ENCODE results near the gene KIF13A. TPM values are rescaled to one million over a fixed set of nuclear protein-coding genes. Genes with fewer than 3 reads are reported as not detected.

KIF13A gene
- total and polyA plus RNA-seq, 10 of the 15 experiments (the other 5 are each of a cell fraction or from before 2014, with no cell fraction given) = 0.02 to 0.26 (median 0.13) TPM; not detected in 2

GRCh38 chr6:17999425-17999824, 12.0 kb upstream of the KIF13A start:
- H2AFZ ChIP-seq (ENCODE audit: control insufficient read depth, low read depth, low read length) = no peak overlapping the region
- H3K4me3 ChIP-seq = no peak overlapping the region
- no peaks in the 10 kb centered on the region for H3K79me2 ChIP-seq (ENCODE audit: control insufficient read depth, insufficient read depth, low read length)
- TF ChIP-seq RCOR1 (conservative IDR thresholded peaks at IDR 0.05; ENCODE audit: low read depth, low read length) = no peak
- no peak for TF ChIP-seq CREB1 (IDR thresholded peaks at IDR 0.05; ENCODE audit: low read depth)
- no peak for TF ChIP-seq DPF2 (IDR thresholded peaks at IDR 0.05)
- no peak for TF ChIP-seq MEF2B (IDR thresholded peaks at IDR 0.05; ENCODE audit: partially characterized antibody, poor library complexity, severe bottlenecking)
- no peak for TF ChIP-seq NRF1 (conservative IDR thresholded peaks at IDR 0.05; ENCODE audit: low read depth, low read length)
- TF ChIP-seq ZNF24 (IDR thresholded peaks at IDR 0.05) = no peak
- TF ChIP-seq IRF5 (IDR thresholded peaks at IDR 0.05; ENCODE audit: borderline replicate concordance) = no peak
- TF ChIP-seq BRCA1 (IDR thresholded peaks at IDR 0.05; ENCODE audit: low read depth, low read length) = no peak
- TF ChIP-seq EZH2 (IDR thresholded peaks at IDR 0.05; ENCODE audit: borderline replicate concordance, control insufficient read depth, low read depth, low read length) = no peak
- TF ChIP-seq NFYB (IDR thresholded peaks at IDR 0.05; ENCODE audit: insufficient read depth, low read depth, low read length) = no peak
- TF ChIP-seq HDAC2 (IDR thresholded peaks at IDR 0.05) = no peak
- TF ChIP-seq NBN (IDR thresholded peaks at IDR 0.05) = no peak
- no peak for TF ChIP-seq KDM1A (IDR thresholded peaks at IDR 0.05; ENCODE audit: borderline replicate concordance)
- TF ChIP-seq, protein P1, sequence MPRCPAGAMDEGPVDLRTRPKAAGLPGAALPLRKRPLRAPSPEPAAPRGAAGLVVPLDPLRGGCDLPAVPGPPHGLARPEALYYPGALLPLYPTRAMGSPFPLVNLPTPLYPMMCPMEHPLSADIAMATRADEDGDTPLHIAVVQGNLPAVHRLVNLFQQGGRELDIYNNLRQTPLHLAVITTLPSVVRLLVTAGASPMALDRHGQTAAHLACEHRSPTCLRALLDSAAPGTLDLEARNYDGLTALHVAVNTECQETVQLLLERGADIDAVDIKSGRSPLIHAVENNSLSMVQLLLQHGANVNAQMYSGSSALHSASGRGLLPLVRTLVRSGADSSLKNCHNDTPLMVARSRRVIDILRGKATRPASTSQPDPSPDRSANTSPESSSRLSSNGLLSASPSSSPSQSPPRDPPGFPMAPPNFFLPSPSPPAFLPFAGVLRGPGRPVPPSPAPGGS (IDR thresholded peaks at IDR 0.05; ENCODE audit: borderline replicate concordance, insufficient read depth, low read depth, low read length, poor library complexity, severe bottlenecking) = no peak
- TF ChIP-seq PAX5 (IDR thresholded peaks at IDR 0.05; ENCODE audit: borderline replicate concordance, low read depth, low read length) = no peak
- no peak for TF ChIP-seq BMI1 (IDR thresholded peaks at IDR 0.05; ENCODE audit: borderline replicate concordance)
- TF ChIP-seq, protein P2, sequence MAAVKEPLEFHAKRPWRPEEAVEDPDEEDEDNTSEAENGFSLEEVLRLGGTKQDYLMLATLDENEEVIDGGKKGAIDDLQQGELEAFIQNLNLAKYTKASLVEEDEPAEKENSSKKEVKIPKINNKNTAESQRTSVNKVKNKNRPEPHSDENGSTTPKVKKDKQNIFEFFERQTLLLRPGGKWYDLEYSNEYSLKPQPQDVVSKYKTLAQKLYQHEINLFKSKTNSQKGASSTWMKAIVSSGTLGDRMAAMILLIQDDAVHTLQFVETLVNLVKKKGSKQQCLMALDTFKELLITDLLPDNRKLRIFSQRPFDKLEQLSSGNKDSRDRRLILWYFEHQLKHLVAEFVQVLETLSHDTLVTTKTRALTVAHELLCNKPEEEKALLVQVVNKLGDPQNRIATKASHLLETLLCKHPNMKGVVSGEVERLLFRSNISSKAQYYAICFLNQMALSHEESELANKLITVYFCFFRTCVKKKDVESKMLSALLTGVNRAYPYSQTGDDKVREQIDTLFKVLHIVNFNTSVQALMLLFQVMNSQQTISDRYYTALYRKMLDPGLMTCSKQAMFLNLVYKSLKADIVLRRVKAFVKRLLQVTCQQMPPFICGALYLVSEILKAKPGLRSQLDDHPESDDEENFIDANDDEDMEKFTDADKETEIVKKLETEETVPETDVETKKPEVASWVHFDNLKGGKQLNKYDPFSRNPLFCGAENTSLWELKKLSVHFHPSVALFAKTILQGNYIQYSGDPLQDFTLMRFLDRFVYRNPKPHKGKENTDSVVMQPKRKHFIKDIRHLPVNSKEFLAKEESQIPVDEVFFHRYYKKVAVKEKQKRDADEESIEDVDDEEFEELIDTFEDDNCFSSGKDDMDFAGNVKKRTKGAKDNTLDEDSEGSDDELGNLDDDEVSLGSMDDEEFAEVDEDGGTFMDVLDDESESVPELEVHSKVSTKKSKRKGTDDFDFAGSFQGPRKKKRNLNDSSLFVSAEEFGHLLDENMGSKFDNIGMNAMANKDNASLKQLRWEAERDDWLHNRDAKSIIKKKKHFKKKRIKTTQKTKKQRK (IDR thresholded peaks at IDR 0.05; ENCODE audit: low read depth, low read length) = no peak
- no peak for TF ChIP-seq SUPT20H (IDR thresholded peaks at IDR 0.05; ENCODE audit: borderline replicate concordance, control insufficient read depth, low read depth, low read length)
- no peak for TF ChIP-seq POLR2AphosphoS5 (IDR thresholded peaks at IDR 0.05; ENCODE audit: low read length)
- TF ChIP-seq SMARCA5 (IDR thresholded peaks at IDR 0.05) = no peak
- no peaks in the 10 kb centered on the region for H4K20me1 ChIP-seq (ENCODE audit: control insufficient read depth, insufficient read depth)
- no peaks in the 10 kb centered on the region for H3K36me3 ChIP-seq (ENCODE audit: control insufficient read depth in 2 of 2, insufficient read depth in 2 of 2, low read length in 1 of 2)
- H3K27ac ChIP-seq (ENCODE audit: control insufficient read depth, insufficient read depth) = no peak overlapping the region
- H3K4me2 ChIP-seq (ENCODE audit: control insufficient read depth, insufficient read depth) = no peak overlapping the region
- POLR2A ChIA-PET = no interaction called here
- WGBS (ENCODE audit: insufficient coverage, insufficient replicate concordance, low lambda C conversion rate, missing lambda C conversion rate) = 51% methylated on average over 7 of the region's 7 CpGs
- CTCF ChIA-PET = no interaction called here
- no peaks in the 10 kb centered on the region; the same call in 1 of the 2 replicates for H3K4me1 ChIP-seq (ENCODE audit: control insufficient read depth, insufficient read depth, low read length)
- no TSS peak for BruUV-seq (replicated peaks)
- ATAC-seq = no peak
- intact Hi-C loops (cut with micrococcal nuclease; ENCODE audit: unreplicated experiment) (no loop called here), in situ Hi-C loops (cut with MboI) (loop anchor here (10.0 kb wide), 1 partner anchor 265 kb away; the partner anchor contains the start of gene DEK)
- no peaks in the 10 kb centered on the region for H3K9me3 ChIP-seq (replicated peaks; ENCODE audit: control insufficient read depth, insufficient read depth, low read length)
- FAIRE-seq = no peak
- DNase-seq (ENCODE audit: low read depth, low spot score) = no peak
- H3K27me3 ChIP-seq (replicated peaks in 1 of 2; ENCODE audit: control insufficient read depth in 2 of 2, insufficient read depth in 2 of 2, low read length in 1 of 2) = peaks cover 0 to 3% of the 10 kb centered on the region in 2 experiments; a peak in 2 of 4 replicates
- SMC1A ChIA-PET (ENCODE audit: uncharacterized antibody, unreplicated experiment) = no interaction called here
- RAD21 ChIA-PET (ENCODE audit: unreplicated experiment) = no interaction called here
- H3K9ac ChIP-seq (ENCODE audit: control insufficient read depth, insufficient read depth, low read length) = no peak overlapping the region

All from GM12878 (cell line).